Frontal cortex (tissue), 4 donors: Measurements from ENCODE around the gene GNRHR. TPM values are rescaled to one million over a fixed set of nuclear protein-coding genes. Genes with fewer than 3 reads are reported as not detected.
A peak's percentile ranks its signal among the peaks of the same experiment; 100 is the strongest.
"Not testable (repeated sequence)": the region's sequence is repeated elsewhere in the genome, so short reads cannot be mapped to it uniquely, and the experiment has no call there.

ENCODE experiments used
- DNase-seq, 2 donors: peaks; one replicate each; pipeline ENCODE4 v3.0.0; 2012; ENCODE audit warnings: low spot score in 2 of 2
- FAIRE-seq: peaks from 2 replicates; lab custom pipeline; 2012; peaks lifted over from hg19 to GRCh38; lab: Jason Lieb, UNC
- total RNA-seq: library from RNA; depleted of rRNA; stranded (reverse); fragments of >200 nt; gene quantifications from one replicate; pipeline ENCODE4 v1.2.3, GENCODE V29; 2014
- donor health status: control.
- donor health status: control.
- donor health status: control.

The GNRHR gene
- total RNA-seq, result not detected

GRCh38 chr4:67754288-67754687 is at the start of gene GNRHR:
Gene GNRHR (minus strand): TSS chr4:67754388. CDS start chr4:67754335, 53 bp downstream.
- FAIRE-seq (no peak), DNase-seq (no peak)

- DNase-seq (no peak), FAIRE-seq (no peak)
These were observed 42.6 kb upstream of the GNRHR start for GRCh38 chr4:67796810-67797209.

GRCh38 chr4:67790721-67791120 is 36.5 kb upstream of the GNRHR start:
- DNase-seq (no peak), FAIRE-seq (no peak)

GRCh38 chr4:67787311-67787710 is 33.1 kb upstream of the GNRHR start:
- no peak for FAIRE-seq
- DNase-seq, result no peak

- FAIRE-seq, result no peak
These were observed 31.3 kb upstream of the GNRHR start for GRCh38 chr4:67785528-67785927.

GRCh38 chr4:67779631-67780030 is 25.4 kb upstream of the GNRHR start:
- no peak for DNase-seq
- FAIRE-seq, result no peak

More at GRCh38 chr4:67785528-67785927, 31.3 kb upstream of the GNRHR start:
- no peak for DNase-seq

- no peak for FAIRE-seq
These were observed 22.6 kb upstream of the GNRHR start for GRCh38 chr4:67776746-67777145.

GRCh38 chr4:67770422-67770821 is 16.2 kb upstream of the GNRHR start:
- DNase-seq, result no peak
- no peak for FAIRE-seq

More at GRCh38 chr4:67776746-67777145, 22.6 kb upstream of the GNRHR start:
- no peak for DNase-seq

- FAIRE-seq (no peak), DNase-seq (no peak)
These were observed 11.7 kb upstream of the GNRHR start for GRCh38 chr4:67765928-67766327.

GRCh38 chr4:67765401-67765800 is 11.2 kb upstream of the GNRHR start:
- no peak for FAIRE-seq
- no peak for DNase-seq

- DNase-seq (no peak), FAIRE-seq (no peak)
These were observed 10.0 kb upstream of the GNRHR start for GRCh38 chr4:67764183-67764582.

GRCh38 chr4:67762086-67762485 is 7.9 kb upstream of the GNRHR start:
- DNase-seq, result no peak
- no peak for FAIRE-seq

- not testable (repeated sequence) for FAIRE-seq, DNase-seq
These were observed 2.8 kb upstream of the GNRHR start for GRCh38 chr4:67756991-67757390.

GRCh38 chr4:67755974-67756373 is 1.8 kb upstream of the GNRHR start:
- no peak for FAIRE-seq

GRCh38 chr4:67751260-67751659 is 2.9 kb downstream of the GNRHR start:
- DNase-seq (no peak), FAIRE-seq (no peak)

More at GRCh38 chr4:67755974-67756373, 1.8 kb upstream of the GNRHR start:
- DNase-seq, result no peak

- FAIRE-seq, result no peak
- no peak for DNase-seq
These were observed 3.5 kb downstream of the GNRHR start for GRCh38 chr4:67750691-67751090.

GRCh38 chr4:67749286-67749685 is 4.9 kb downstream of the GNRHR start:
- DNase-seq, result no peak
- FAIRE-seq, result no peak

- DNase-seq, result no peak
- peak; percentile 88 for FAIRE-seq
These were observed 7.2 kb downstream of the GNRHR start for GRCh38 chr4:67746797-67747495.

GRCh38 chr4:67744561-67745283 is 9.5 kb downstream of the GNRHR start:
- FAIRE-seq (no peak), DNase-seq (no peak)

GRCh38 chr4:67743194-67743593 is 11.0 kb downstream of the GNRHR start:
- no peak for DNase-seq
- FAIRE-seq, result no peak

- DNase-seq, result no peak
- FAIRE-seq, result no peak
These were observed 17.9 kb downstream of the GNRHR start for GRCh38 chr4:67736262-67736661.
